ENCODE measurements around the gene GALT.
"Not testable (repeated sequence)": the region's sequence is repeated elsewhere in the genome, so short reads cannot be mapped to it uniquely, and the experiment has no call there.

The GALT gene

DNA sequence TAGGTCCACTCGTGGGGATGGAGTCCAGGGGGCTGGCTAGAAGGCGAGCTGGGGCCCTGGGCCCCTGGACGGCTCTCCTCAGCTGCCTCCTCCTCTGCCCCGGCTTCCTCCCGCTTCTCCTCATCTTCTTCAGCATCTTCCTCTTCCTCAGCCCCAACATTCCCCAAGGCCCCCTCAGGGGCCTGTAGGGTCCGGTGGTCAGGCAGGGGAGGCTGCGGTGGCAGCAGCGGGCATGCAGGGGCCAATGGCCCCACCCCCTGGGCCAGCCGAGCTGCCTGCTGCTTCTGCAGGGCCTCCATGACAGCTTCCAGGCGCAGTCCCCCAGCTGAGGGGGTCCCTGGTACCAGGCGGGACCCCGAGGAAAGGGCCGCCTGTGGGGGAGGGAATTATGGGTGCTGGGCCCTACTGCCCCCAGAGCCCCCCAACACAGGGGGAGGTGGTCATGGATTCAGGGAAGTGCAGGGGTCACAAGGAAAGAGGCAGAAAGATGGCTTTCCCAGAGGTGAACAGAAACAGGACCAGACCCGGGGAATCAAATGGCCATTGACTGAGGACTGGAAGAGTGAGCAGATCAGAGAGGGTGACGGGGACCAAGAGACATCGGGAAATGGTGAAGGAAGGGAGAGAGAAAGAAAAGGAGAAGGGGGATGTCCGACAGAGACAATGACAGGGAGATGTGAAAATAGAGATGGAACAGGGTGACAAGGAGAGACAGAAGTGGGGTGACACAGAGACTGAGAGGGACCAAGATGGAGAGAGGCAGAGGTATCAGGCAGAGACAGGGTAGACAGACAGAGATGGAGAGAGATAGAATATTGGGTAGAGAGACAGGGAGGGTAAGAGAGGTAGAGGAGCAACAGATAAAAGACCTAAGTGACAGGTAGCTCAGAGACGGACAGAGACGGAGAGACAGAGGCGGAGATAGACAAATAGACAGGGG lies 18.5 kb upstream of the GALT start:
- no peak for DNase-seq

DNA sequence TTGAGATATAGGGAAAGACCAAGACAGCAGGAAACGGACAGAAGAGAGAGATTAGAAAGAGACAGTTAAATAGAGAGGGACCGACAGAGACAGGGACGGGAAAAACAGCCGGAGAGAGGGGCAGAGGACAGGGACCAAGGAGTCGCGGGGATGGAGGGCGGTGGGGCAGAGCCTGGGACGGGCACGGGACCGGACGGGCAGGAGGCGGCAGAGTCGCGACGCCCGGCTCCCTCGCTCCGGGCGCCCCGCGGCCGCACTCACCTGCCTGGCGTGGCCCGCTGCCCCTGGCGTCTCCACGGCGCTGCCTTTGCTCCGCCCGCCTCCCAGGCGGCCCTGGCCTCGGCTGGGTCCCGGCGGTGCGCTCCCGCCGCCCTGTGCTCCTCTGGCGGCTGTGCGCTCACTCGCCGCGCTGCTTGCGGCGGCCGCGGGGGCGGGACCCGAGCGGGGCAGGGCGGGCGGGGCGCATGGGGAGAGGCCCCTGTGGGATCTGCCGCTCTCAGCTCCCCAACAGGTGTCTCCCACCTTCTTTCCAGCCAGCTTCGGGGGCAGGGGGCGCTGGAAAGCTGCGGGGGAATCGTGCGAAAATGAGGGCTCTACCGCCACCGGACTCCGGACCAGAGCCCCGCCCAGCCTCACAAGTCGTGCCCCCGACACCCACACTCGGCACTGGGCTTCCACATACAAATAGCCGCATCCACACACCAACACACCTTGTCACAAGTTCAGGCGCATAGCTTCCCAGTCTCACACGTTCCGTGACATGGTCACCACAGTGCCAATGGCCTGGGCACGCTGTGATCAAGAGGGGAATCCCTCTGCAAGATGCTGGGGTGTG lies 17.6 kb upstream of the GALT start, which contains the start of gene ARID3C:
TSS of gene ARID3C (minus strand) at position 411 of the 835 bp plus-strand sequence. CDS start 1,052 bp downstream, outside the sequence.
- DNase-seq = no peak

DNA sequence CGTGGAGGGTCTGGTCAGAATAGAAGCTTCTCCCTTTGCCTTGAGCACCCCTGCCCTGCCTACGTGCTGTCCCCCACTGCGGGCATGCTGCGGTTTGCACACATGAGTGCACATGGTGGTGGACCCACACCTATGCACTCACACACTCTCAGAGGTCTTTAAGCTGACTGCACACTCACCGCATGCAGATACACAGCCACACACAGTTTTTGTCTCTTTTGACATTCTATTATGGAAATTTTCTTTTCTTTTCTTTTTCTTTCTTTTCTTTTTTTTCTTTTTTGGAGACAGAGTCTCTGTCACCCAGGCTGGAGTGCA lies 17.0 kb upstream of the GALT start:
- no peak for DNase-seq

DNA sequence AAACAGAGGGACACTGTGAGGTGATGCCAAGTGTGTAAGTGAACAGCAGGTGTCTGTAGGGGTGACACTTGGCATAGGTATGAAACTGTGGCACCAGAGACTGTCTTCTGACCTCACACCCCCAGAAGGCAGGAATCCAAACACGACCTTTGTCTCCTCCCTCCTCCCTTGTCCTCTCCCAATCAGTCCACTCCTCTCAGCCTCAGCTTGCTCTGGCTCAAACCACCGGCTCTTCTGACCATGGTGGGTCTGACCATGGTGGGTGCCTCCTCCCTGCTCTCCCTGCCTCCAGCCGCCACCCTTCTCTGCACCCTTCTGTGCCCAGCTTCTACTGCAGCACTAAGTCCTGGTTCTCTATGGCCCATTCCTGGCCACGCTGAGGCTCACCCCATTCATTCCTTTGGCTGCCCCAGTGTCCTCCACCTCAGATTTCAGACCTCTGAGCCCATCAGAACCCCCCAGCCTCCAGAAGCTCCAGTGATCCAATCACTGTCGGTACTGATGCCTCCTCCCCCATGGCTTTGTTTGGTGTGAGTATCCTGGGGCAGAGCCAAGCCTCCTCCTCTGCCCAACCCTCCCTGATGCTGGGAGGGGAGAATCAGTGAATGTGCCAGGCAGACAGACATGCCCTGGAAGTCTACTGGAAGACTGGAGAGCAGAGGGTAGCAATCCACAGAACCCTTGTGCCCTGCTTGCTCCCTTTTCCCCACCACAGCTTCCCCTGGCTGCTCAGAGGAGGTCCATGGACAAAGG lies 15.9 kb upstream of the GALT start:
- DNase-seq = no peak

DNA sequence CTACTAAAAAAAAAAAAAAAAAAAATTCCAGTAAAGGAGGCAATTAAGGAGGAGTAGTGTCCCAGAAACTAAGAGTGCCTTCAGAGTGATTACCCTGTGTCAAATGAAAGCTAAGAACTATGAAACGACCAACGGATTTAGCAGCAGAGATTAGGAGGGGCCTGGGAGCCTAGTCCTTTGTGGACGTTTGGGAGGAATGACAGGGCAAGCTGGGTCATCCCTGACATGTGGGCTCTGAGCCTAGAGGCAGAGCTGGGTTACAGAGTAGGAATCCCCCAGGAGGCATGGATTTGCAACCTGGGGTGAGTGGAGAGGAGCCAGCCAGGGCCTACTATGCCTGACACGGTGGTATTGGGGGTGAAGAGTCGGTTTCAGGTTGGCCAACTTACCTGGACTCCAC lies 13.3 kb upstream of the GALT start:
- DNase-seq = no peak

DNA sequence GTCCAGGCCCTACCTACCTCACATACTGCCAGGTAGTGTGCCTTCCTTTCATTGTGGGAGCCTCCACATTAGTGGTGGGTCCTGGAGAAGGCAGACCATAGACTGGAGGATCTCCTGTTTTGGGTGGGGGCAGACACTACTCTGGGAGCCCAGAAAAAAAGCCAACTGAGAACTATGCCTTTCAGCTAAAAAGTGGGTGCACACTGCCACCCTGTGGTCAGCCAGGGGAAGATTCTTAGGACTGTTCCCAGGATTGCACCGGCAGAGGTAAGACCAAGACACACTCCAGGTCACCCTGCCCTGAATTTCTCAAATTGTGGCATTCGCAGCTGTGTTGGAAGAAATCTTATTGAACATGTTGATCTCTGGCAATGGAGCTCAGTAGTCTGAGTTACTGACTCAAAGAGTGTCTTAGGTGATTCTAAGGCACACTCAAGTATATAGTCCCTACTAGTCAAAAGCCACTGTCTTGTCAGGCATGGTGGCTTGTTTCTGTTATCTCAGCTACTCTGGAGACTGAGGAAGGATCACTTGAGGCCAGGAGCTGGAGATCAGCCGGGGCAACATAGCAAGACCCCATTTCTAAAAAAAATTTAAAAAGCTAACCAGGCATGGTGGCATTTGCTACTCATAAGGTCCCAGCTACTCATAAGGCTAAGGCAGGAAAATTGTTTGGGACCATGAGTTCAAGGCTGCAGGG lies 12.5 kb upstream of the GALT start:
- peak; percentile 56 for DNase-seq

DNA sequence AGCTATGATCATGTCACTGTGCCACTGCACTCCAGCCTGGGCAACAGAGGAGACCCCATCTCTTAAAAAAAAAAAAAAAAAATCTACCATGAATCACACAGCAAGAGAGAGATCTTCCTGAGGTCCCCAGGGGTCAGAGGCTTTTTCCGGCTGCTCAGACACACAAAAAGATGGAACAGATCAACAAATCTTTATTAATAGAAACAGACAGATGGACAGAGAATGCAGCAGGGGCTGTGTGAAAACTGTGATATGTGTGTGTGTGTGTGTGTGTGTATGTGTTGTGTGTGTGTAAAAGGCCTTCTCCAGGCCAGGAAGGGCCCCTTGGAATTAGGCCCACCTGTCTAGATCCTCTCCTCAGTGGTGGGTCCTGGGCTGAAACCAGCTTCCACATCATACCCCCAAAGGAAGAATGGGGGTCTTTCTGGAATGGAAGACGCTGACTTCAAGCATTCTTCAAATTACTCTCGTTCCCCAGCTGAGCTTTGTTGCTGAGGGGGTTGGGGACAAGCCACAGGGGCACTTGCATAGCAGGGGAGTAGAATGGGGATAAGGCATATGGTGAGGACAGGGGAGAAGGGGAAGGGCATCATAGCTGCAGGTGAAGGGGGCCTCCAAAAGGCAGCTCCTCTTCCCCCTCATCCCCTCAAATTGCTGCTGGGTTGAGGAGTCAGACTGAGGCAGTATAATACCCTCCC lies 11.8 kb upstream of the GALT start:
- DNase-seq = no peak

DNA sequence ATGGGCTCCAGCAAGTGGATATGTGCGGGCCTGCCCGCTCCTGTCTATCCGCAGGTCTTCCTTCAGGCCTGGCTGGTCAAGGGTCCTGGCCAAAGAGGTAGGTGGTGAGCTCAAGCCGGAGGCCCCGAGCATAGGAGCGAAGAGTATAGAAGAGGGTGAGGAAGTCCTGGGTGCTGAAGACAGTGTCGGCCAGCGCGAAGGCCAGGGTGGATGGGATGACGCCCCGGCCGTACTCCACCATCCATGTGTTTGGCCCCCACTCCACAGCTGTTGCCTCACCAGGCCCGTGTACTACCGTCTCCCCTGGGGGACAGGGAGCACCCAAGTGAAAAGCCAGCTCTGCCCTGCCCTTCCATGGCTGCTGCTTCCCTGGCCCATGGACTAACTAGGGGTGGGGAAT lies 10.9 kb upstream of the GALT start:
- no peak for DNase-seq

DNA sequence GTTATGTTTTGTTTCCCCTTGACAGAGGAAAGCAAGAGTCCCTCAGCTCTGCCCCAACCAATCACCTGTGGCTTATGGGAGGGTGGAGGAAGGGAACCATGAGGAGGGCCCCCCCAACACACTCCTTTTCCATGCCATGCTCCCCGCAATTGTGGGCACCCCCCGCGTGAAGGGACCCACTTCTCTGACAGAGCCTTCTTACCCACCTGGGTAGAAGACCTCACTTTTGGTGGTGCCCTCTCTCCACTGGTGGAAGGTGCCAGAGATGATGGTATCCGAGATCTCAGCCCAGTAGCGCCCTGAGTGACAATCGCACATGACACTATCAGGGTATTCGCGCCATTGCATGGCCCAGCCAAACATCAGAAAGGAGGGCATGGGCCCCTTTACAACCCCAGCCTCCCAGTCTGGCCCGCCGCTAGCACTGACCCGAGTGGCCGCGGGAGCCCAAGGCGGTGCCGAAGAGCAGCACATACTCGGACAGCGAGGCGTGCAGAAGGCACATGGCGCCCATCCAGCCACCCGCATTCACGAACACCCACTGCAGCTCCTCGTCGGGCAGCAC lies 9.6 kb upstream of the GALT start:
- DNase-seq = no peak

DNA sequence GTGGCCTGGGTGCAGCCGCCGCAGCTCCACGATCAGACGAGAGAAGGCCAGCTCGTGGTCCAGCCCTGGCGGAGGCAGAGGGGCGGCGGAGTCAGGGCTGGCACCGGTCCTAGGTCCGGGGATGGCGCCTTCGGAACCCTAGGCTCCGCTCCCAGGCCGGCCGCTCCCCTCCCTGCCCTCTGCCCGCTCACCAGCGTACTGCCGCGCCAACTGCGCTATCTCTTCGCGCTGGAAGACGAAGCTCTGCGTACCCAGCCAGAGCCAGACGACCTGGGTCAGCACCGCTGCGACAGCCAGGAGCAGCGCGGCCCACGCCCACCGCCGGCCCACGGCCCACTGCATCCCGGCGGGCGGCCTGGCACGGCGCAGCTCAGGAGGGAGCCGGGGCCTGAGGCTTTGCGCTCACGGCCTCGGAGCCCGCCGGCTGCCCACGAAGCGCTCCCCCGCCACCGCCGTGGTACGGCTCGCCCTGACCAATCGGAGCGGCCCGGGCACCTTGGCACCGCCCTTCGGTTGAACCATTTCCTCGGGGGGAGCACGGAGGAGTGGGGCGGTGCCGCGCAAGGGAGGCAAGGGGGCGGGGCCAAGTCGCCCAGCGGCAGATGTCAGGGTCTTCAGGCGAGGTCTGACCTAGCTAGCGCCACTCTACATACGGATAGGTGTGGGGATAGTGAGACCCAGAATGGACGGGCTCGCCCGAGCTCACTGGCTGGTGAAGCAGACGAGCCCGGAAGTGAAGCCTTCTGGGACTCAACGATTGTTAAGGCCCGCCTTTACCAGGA lies 8.9 kb upstream of the GALT start, which contains the start of gene SIGMAR1:
TSS of gene SIGMAR1 (minus strand) at position 432 of the 782 bp plus-strand sequence. CDS start at position 342, 90 bp downstream.
- DNase-seq = peak; percentile 95

DNA sequence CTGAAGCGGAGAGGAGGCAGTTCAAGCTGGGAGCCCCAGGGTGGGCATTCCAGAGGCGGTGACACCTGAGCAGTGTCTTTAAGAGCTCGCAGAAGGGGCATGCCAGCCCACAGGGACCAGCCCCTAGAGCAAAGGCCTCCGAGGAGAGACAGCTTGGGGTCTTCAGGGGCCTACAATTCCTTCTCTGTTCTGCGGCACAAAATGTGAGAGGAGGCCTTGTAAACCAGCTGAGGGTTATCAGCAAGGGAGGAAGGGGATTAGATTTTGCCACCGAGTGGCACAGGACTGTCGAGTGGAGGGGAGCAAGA lies 8.4 kb upstream of the GALT start:
- no peak for DNase-seq

DNA sequence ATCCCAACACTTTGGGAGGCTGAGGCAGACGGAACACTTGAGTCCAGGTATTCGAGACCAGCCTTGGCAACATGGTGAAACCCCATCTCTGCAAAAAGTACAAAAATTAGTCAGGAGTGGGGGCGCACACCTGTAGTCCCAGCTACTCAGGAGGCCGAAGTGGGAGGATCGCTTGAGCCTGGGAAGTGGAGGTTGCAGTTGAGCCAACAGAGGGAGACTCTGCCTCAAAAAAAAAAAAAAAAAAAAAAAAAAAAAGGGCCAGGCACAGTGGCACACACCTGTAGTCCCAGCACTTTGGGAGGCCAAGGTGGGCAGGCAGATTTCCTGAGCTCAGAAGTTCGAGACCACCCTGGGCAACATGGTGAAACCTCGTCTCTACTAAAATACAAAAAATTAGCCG lies 7.2 kb upstream of the GALT start:
- not testable (repeated sequence) for DNase-seq

DNA sequence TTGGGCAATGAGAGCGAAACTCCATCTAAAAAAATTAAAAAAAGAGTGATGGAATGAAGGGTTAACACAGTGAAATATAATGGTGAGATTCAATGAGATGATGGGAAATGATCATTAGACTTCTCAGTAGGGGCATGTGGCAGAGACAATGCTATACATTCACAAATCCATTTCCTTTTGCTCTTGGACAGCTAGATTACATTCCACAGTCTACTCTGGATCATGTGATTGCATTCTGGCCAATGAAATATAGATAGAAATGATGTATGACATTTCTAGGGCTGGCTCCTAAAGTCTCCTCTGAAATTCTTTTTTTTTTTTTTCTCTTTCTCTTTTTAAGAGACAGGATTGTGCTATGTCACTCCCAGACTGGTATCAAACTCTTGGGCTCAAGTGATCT lies 3.8 kb upstream of the GALT start:
- DNase-seq = peak; percentile 37

DNA sequence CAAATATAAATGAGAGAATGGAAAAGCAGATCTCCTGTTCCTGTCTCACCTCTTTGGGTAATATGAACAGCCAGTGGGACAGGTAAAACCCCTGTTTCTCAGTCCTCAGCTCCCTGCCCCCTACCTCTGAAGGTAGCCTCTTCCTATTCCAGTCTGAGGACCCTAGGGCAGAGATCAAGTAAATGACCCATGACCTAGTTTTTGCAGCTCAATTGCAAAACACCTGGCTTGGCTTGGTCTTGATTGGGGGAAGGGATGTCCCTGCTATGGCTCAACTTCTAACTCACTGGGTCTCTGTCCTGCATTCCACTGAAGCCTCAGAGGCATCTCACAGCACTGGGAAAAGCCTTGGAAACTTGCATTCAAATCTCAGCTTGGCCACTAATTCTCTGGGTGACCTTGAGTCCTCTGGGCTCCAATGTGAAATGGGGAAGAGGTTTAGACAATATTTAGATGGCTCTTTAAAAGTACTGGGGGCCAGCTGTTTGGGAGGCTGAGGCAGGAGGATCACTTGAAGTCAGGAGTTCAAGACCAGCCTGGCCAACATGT lies 1.6 kb upstream of the GALT start:
- no peak for DNase-seq

DNA sequence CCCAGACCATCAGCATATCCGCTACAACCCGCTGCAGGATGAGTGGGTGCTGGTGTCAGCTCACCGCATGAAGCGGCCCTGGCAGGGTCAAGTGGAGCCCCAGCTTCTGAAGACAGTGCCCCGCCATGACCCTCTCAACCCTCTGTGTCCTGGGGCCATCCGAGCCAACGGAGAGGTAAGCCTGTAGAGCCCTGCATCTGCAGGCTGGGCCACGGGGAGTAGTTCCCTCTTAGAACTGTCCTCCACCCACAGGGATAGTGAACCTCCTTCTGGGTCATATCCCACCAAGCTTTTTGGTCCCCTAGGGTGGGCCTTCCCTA lies 569 bp downstream of the GALT start:
- DNase-seq = no peak

DNA sequence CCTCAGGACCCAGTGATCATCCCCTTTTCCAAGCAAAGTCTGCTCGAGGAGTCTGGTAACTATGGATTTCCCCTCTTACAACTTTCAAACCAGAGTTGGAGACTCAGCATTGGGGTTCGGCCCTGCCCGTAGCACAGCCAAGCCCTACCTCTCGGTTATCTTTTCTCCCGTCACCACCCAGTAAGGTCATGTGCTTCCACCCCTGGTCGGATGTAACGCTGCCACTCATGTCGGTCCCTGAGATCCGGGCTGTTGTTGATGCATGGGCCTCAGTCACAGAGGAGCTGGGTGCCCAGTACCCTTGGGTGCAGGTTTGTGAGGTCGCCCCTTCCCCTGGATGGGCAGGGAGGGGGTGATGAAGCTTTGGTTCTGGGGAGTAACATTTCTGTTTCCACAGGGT lies 1.2 kb downstream of the GALT start:
- DNase-seq = no peak

DNA sequence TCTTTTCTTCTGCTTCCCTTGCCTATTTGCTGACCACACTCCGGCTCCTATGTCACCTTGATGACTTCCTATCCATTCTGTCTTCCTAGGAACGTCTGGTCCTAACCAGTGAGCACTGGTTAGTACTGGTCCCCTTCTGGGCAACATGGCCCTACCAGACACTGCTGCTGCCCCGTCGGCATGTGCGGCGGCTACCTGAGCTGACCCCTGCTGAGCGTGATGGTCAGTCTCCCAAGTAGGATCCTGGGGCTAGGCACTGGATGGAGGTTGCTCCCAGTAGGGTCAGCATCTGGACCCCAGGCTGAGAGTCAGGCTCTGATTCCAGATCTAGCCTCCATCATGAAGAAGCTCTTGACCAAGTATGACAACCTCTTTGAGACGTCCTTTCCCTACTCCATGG lies 2.2 kb downstream of the GALT start:
- no peak for DNase-seq

DNA sequence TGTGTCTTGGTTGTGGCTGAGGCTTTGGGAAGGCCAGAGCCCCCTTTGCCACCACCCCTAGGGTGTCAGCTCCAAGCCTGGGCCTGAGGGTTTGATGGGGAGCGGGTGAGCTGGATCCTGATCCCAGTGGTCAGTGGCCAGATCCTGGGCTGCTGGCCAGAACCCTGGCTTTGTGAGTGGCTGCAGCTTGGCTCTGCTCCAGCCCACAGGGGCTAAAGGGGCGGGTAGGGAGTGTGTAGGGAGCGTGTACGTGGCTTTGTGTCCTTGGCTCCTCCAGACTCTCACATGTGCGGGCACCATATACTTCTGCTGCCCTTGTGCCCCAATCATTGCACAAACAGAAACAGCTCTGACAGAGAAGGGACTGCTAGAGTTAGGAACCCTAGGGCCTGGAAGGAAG lies 4.3 kb downstream of the GALT start:
- DNase-seq = no peak

DNA sequence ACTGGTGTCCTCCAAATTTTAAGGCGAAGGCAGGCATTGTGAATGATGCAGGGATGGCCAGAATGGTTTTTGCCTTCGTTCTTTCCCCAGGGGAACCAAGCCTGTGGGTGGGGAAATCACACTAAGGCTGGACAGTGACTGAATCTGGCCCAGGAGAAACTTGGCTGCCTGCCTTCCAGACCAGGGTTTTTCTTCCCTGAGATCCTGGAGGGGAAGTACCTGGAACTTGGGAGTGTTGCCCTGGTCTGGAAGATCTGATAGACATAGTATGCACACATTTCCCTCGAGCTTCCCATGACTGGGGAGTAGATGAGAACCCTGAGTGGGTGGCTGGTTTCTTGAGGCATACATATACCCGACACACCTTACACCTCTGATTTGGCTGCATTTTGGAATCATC lies 4.8 kb downstream of the GALT start:
- DNase-seq = no peak

DNA sequence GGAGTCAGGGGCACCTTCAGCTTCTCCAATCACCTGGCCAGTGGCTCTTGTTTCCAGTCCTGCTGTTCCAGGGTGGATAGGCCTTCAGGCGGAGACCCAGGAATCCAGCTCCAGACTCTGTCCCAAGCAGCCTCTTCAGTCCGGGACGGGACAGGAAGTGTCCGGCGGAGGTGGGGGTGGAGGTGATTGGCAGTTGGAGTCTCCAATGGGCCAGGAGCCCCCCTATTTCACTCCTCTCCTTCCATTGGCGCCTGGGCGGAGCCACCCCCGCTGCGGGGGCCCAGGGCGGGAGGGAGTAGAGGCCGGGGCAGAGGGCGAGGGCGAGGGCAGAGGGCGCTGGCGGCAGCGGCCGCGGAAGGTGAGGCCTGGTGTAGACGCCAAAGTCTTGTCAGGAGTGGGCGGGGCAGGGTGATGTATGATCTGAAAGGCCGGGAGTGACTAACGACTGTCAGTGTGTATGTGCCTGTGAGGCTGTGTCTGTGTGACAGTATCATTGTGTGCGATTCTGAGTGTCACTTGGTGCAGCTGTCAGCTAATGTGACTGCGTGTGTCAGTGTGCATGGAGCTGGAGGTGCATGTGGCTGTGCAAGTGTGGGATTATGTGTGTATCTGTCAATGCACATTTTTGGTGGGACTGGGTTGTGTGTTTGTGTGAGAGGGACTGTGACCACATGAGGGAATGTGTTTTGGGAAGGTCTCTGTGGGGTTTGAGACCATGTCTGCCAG lies 5.6 kb downstream of the GALT start, which contains the start of gene IL11RA:
TSS of gene IL11RA (plus strand) at position 310 of the 726 bp plus-strand sequence. CDS start 3,033 bp downstream, outside the sequence.
- DNase-seq = peak; percentile 91
